ENCODE measurements around the gene TOM1. TPM values are rescaled to one million over a fixed set of nuclear protein-coding genes. Genes with fewer than 3 reads are reported as not detected.

The TOM1 gene
- total RNA-seq, 6 experiments from 2014 or later, result 34.2 to 47.2 (median 44.6) TPM

- Mint-ChIP-seq H3K4me3 (peak overlapping the region; percentile 78), H3K36me3 (ENCODE audit: low read depth) (no peaks in the 10 kb centered on the region), H3K27ac (peak overlapping the region; percentile 98), H3K4me1 (ENCODE audit: low read depth) (peaks cover 48% of the 10 kb centered on the region), H3K27me3 (ENCODE audit: insufficient read depth) (peaks cover 1% of the 10 kb centered on the region), H3K9me3 (no peaks in the 10 kb centered on the region)
- peak; percentile 96 for DNase-seq
- TF ChIP-seq CTCF (IDR thresholded peaks at IDR 0.05), result no peak
Observed at GRCh38 chr22:35313311-35314121, 13.8 kb downstream of the TOM1 start.

- no peak for TF ChIP-seq CTCF (IDR thresholded peaks at IDR 0.05)
- Mint-ChIP-seq H3K4me3 (peak overlapping the region; percentile 49), H3K27me3 (ENCODE audit: insufficient read depth) (peaks cover 1% of the 10 kb centered on the region), H3K4me1 (ENCODE audit: low read depth) (peaks cover 48% of the 10 kb centered on the region), H3K9me3 (no peaks in the 10 kb centered on the region), H3K27ac (peak overlapping the region; percentile 98), H3K36me3 (ENCODE audit: low read depth) (no peaks in the 10 kb centered on the region)
- DNase-seq, result no peak
Observed at GRCh38 chr22:35314161-35314942, 14.7 kb downstream of the TOM1 start.

- Mint-ChIP-seq H3K27me3 (ENCODE audit: insufficient read depth) (no peaks in the 10 kb centered on the region; the same call in 1 of the 2 replicates), H3K4me3 (no peak overlapping the region), H3K36me3 (ENCODE audit: low read depth) (no peaks in the 10 kb centered on the region), H3K4me1 (ENCODE audit: low read depth) (peaks cover 48% of the 10 kb centered on the region), H3K27ac (peak overlapping the region; percentile 98), H3K9me3 (no peaks in the 10 kb centered on the region)
- DNase-seq, result no peak
- TF ChIP-seq CTCF (IDR thresholded peaks at IDR 0.05), result no peak
Observed at GRCh38 chr22:35315141-35315854, 15.6 kb downstream of the TOM1 start.

GRCh38 chr22:35315855-35316745 lies 16.4 kb downstream of the TOM1 start:
- Mint-ChIP-seq H3K9me3 (no peaks in the 10 kb centered on the region), H3K4me1 (ENCODE audit: low read depth) (peaks cover 42% of the 10 kb centered on the region), H3K36me3 (ENCODE audit: low read depth) (no peaks in the 10 kb centered on the region; the same call in 1 of the 2 replicates), H3K27ac (no peak overlapping the region), H3K4me3 (no peak overlapping the region), H3K27me3 (ENCODE audit: insufficient read depth) (no peaks in the 10 kb centered on the region; the same call in 1 of the 2 replicates)
- no peak for DNase-seq
- peak; percentile 23; the same call in 1 of the 2 replicates for TF ChIP-seq CTCF (IDR thresholded peaks at IDR 0.05)

Data from HFFc6 (cell line).